ENCODE data around the gene IL17C. TPM values are rescaled to one million over a fixed set of nuclear protein-coding genes. Genes with fewer than 3 reads are reported as not detected.

IL17C gene
- total and polyA plus RNA-seq, 2 of the 8 experiments (the other 6 are each of a cell fraction or from before 2014, with no cell fraction given) = 1.1 to 1.9 TPM

DNA sequence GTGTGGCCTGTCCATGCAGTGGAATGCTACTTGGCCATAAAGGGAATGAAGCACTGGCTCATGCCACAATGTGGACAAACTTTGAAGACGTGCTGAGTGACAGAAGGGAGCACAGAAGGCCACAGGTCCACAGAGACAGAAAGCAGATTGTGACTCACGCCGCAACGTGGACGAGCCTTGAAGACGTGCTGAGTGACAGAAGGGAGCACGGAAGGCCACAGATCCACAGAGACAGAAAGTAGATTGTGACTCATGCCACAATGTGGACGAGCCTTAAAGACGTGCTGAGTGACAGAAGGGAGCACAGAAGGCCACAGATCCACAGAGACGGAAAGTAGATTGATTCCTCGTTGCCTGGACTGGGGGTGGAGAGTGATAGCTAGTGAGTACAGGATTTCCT, 48.9 kb upstream of the IL17C start (continued):
- no peak for TF ChIP-seq CHD1 (IDR thresholded peaks at IDR 0.05; ENCODE audit: low read depth, low read length)

Data from H1 (cell line).